Measurements from ENCODE around the gene PAX7.

PAX7 gene

GRCh38 chr1:18711003-18711402 is 80.4 kb downstream of the PAX7 start:
- TF ChIP-seq CTCF (IDR thresholded peaks at IDR 0.05; ENCODE audit: insufficient read depth, low read length, poor library complexity, severe bottlenecking): no peak
- TF ChIP-seq EZH2phosphoT487 (conservative IDR thresholded peaks at IDR 0.05; ENCODE audit: low read length): no peak
- no peak overlapping the region for H3K4me3 ChIP-seq (ENCODE audit: insufficient read depth, low read length, poor library complexity, severe bottlenecking)
- H2AFZ ChIP-seq (ENCODE audit: low read depth, low read length, severe bottlenecking): no peak overlapping the region
- no peak overlapping the region for H3K4me2 ChIP-seq (ENCODE audit: low read depth, low read length, poor library complexity, severe bottlenecking)
- no peaks in the 10 kb centered on the region for H3K36me3 ChIP-seq (ENCODE audit: low read length)
- H4K20me1 ChIP-seq (ENCODE audit: low read depth, low read length): no peaks in the 10 kb centered on the region
- H3K9me3 ChIP-seq (ENCODE audit: insufficient read depth, low read length): no peaks in the 10 kb centered on the region
- no peak overlapping the region for H3K9ac ChIP-seq (ENCODE audit: low read length)
- H3K79me2 ChIP-seq (ENCODE audit: insufficient read depth, low read length): no peaks in the 10 kb centered on the region
- H3K27ac ChIP-seq (ENCODE audit: low read depth, low read length): no peak overlapping the region
- H3F3A ChIP-seq (ENCODE audit: insufficient read depth): no peaks in the 10 kb centered on the region
- H3K27me3 ChIP-seq (ENCODE audit: low read length): no peaks in the 10 kb centered on the region
- H3K9me2 ChIP-seq (replicated peaks; ENCODE audit: insufficient read depth, low read length): no peaks in the 10 kb centered on the region

- Histone ChIP-seq H3K9me3 (ENCODE audit: insufficient read depth, low read length) (no peaks in the 10 kb centered on the region), H3F3A (ENCODE audit: insufficient read depth) (no peaks in the 10 kb centered on the region), H2AFZ (ENCODE audit: low read depth, low read length, severe bottlenecking) (no peak overlapping the region), H3K4me2 (ENCODE audit: low read depth, low read length, poor library complexity, severe bottlenecking) (no peak overlapping the region), H3K9ac (ENCODE audit: low read length) (no peak overlapping the region), H3K27me3 (ENCODE audit: low read length) (no peaks in the 10 kb centered on the region), H3K9me2 (replicated peaks; ENCODE audit: insufficient read depth, low read length) (no peaks in the 10 kb centered on the region), H4K20me1 (ENCODE audit: low read depth, low read length) (no peaks in the 10 kb centered on the region), H3K36me3 (ENCODE audit: low read length) (no peaks in the 10 kb centered on the region), H3K79me2 (ENCODE audit: insufficient read depth, low read length) (no peaks in the 10 kb centered on the region), H3K4me3 (ENCODE audit: insufficient read depth, low read length, poor library complexity, severe bottlenecking) (no peak overlapping the region), H3K27ac (ENCODE audit: low read depth, low read length) (no peak overlapping the region)
- TF ChIP-seq CTCF (IDR thresholded peaks at IDR 0.05; ENCODE audit: insufficient read depth, low read length, poor library complexity, severe bottlenecking): no peak
These were observed 81.0 kb downstream of the PAX7 start for GRCh38 chr1:18711536-18712251.

- no peak for TF ChIP-seq EZH2phosphoT487 (conservative IDR thresholded peaks at IDR 0.05; ENCODE audit: low read length)
- no peak for TF ChIP-seq CTCF (IDR thresholded peaks at IDR 0.05; ENCODE audit: insufficient read depth, low read length, poor library complexity, severe bottlenecking)
- Histone ChIP-seq H3K9me3 (ENCODE audit: insufficient read depth, low read length) (no peaks in the 10 kb centered on the region), H3K27ac (ENCODE audit: low read depth, low read length) (no peak overlapping the region), H3K27me3 (ENCODE audit: low read length) (no peaks in the 10 kb centered on the region), H3K79me2 (ENCODE audit: insufficient read depth, low read length) (no peaks in the 10 kb centered on the region), H2AFZ (ENCODE audit: low read depth, low read length, severe bottlenecking) (no peak overlapping the region), H3K4me3 (ENCODE audit: insufficient read depth, low read length, poor library complexity, severe bottlenecking) (no peak overlapping the region), H4K20me1 (ENCODE audit: low read depth, low read length) (no peaks in the 10 kb centered on the region), H3K9ac (ENCODE audit: low read length) (no peak overlapping the region), H3K36me3 (ENCODE audit: low read length) (no peaks in the 10 kb centered on the region), H3F3A (ENCODE audit: insufficient read depth) (no peaks in the 10 kb centered on the region), H3K9me2 (replicated peaks; ENCODE audit: insufficient read depth, low read length) (no peaks in the 10 kb centered on the region), H3K4me2 (ENCODE audit: low read depth, low read length, poor library complexity, severe bottlenecking) (no peak overlapping the region)
These were observed 81.6 kb downstream of the PAX7 start for GRCh38 chr1:18712252-18712600.
